Measurements from ENCODE around the gene MYO15A.

Gene MYO15A

GRCh38 chr17:18191967-18192366 is 83.4 kb downstream of the MYO15A start:
- Histone ChIP-seq H3K9me3 (no peaks in the 10 kb centered on the region), H3K4me1 (peaks cover 0 to 82% (median 66%) of the 10 kb centered on the region in 4 donors), H3K4me3 (no peak overlapping the region), H3K27ac (no peak overlapping the region), H3K27me3 (no peaks in the 10 kb centered on the region), H3K36me3 (peaks cover 18 to 47% (median 26%) of the 10 kb centered on the region in 3 donors)
- DNase-seq = no peak
- intact Hi-C loops (cut with DNase I; ENCODE audit: low total_unique reads) = no loop called here
- TF ChIP-seq, protein P1, sequence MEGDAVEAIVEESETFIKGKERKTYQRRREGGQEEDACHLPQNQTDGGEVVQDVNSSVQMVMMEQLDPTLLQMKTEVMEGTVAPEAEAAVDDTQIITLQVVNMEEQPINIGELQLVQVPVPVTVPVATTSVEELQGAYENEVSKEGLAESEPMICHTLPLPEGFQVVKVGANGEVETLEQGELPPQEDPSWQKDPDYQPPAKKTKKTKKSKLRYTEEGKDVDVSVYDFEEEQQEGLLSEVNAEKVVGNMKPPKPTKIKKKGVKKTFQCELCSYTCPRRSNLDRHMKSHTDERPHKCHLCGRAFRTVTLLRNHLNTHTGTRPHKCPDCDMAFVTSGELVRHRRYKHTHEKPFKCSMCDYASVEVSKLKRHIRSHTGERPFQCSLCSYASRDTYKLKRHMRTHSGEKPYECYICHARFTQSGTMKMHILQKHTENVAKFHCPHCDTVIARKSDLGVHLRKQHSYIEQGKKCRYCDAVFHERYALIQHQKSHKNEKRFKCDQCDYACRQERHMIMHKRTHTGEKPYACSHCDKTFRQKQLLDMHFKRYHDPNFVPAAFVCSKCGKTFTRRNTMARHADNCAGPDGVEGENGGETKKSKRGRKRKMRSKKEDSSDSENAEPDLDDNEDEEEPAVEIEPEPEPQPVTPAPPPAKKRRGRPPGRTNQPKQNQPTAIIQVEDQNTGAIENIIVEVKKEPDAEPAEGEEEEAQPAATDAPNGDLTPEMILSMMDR (IDR thresholded peaks at IDR 0.05) = peak in 1 of 2 experiments; percentile 21

DNA sequence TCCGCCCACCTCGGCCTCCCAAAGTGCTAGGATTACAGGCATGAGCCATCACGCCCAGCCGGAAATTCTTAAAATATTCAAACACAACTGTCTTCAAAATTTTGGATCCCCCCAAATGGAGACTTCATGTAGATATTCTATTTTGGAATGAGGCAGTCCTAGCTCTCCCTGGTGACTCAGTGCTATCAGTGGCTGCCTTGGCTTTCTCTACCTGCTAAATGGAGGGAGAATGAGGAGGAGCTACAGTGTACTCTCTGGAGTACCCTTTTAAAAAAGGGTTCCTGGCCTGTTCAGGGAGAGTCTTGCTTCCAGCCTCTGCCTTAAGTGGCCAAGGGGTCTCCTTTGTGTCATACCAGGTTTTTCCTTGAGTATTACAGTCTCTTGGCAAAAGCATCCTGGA is 85.8 kb downstream of the MYO15A start:
- Histone ChIP-seq H3K27ac (no peak overlapping the region), H3K36me3 (peaks cover 33 to 60% (median 41%) of the 10 kb centered on the region in 3 donors), H3K4me1 (peaks cover 0 to 81% (median 57%) of the 10 kb centered on the region in 4 donors), H3K4me3 (no peak overlapping the region), H3K27me3 (no peaks in the 10 kb centered on the region), H3K9me3 (no peaks in the 10 kb centered on the region)
- no peak for DNase-seq
- TF ChIP-seq, protein P1 (IDR thresholded peaks at IDR 0.05) = no peak
- intact Hi-C loops (cut with DNase I; ENCODE audit: low total_unique reads) = no loop called here

DNA sequence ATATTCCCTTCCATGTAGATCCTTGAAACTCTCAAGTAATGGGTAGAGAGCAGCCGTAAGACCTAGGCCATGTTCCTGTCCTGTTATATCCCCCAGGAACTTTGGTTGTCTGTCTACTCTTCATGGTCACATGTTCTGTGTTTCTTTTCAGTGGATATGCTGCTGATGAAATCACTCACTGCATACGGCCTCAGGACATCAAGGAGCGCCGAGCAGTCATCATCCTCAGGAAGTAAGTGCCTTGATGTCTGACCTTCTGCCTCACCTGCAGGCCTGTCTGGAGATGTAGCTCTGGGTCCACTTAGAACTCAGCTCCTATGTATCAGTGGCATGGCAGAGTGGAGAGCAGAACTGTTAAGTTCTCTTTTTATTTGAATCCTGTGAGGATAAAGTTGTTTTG is 86.2 kb downstream of the MYO15A start:
- peaks cover 33 to 61% (median 41%) of the 10 kb centered on the region in 3 donors for H3K36me3 ChIP-seq
- peaks cover 0 to 81% (median 53%) of the 10 kb centered on the region in 4 donors for H3K4me1 ChIP-seq
- no peaks in the 10 kb centered on the region for H3K9me3 ChIP-seq
- DNase-seq = no peak
- TF ChIP-seq, protein P1 (IDR thresholded peaks at IDR 0.05) = no peak
- H3K27ac ChIP-seq = no peak overlapping the region
- no peak overlapping the region for H3K4me3 ChIP-seq
- intact Hi-C loops (cut with DNase I; ENCODE audit: low total_unique reads) = no loop called here
- no peaks in the 10 kb centered on the region for H3K27me3 ChIP-seq

DNA sequence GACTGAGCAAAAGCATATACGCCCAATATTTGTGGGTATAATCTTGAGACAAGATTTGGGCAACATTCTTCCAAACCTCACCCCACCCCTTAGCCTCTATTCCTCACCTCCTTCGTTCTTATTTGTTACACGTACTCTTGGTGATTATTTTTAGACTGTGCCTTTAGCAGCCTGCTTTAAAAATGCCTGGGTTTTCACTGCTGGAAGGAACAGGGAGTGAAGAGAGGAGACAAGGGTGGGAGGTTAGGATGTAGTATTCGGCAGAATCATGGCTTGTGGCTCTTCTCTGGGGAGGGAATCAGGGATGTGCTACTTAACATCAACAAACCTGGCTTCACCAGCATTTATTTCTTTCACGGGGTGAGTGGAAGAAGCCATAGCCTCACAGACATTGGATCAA is 86.7 kb downstream of the MYO15A start:
- H3K4me1 ChIP-seq = peaks cover 0 to 81% (median 50%) of the 10 kb centered on the region in 4 donors
- intact Hi-C loops (cut with DNase I; ENCODE audit: low total_unique reads) = no loop called here

GRCh38 chr17:18197535-18198194 is 89.1 kb downstream of the MYO15A start:
- intact Hi-C loops (cut with DNase I; ENCODE audit: low total_unique reads) = no loop called here
- peaks cover 0 to 62% (median 33%) of the 10 kb centered on the region in 4 donors for H3K4me1 ChIP-seq
- H3K27ac ChIP-seq = no peak overlapping the region

More for the DNA sequence above, 86.7 kb downstream of the MYO15A start:
- Histone ChIP-seq H3K4me3 (no peak overlapping the region), H3K27ac (no peak overlapping the region), H3K27me3 (no peaks in the 10 kb centered on the region), H3K9me3 (no peaks in the 10 kb centered on the region), H3K36me3 (peaks cover 33 to 60% (median 41%) of the 10 kb centered on the region in 3 donors)
- no peak for DNase-seq
- TF ChIP-seq, protein P1 (IDR thresholded peaks at IDR 0.05) = no peak

More at GRCh38 chr17:18197535-18198194, 89.1 kb downstream of the MYO15A start:
- TF ChIP-seq, protein P1 (IDR thresholded peaks at IDR 0.05) = no peak
- Histone ChIP-seq H3K4me3 (no peak overlapping the region), H3K9me3 (no peaks in the 10 kb centered on the region), H3K27me3 (no peaks in the 10 kb centered on the region), H3K36me3 (peaks cover 33 to 78% (median 41%) of the 10 kb centered on the region in 3 donors)
- no peak for DNase-seq
